Measurements from ENCODE around the gene CCDC70.
A peak's percentile ranks its signal among the peaks of the same experiment; 100 is the strongest.

The CCDC70 gene

DNA sequence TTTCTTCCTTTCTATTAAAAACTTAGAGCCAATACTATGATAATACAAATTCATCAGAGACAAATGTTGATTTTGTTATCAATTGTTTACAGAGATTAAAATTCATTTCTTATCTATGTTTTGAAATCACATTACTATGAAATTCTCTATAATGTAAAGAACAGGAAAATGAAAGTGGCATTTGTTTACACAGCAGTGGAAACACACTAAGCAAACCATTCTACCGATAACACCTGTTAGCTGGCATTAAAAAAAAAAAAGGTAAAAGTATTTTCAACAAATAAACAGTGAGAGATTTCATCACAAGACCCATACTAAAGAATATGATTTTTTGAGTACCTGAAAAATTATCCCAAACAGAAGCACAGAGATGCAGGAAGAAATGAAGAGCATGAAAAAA, 4.8 kb upstream of the CCDC70 start:
- H3K4me1 Mint-ChIP-seq = peaks cover 3% of the 10 kb centered on the region
- no peak for DNase-seq
- CTCF ChIA-PET = interaction anchor here (1.4 kb wide), 1 partner anchor 12 kb away, joined by 5 read pairs; the partner anchor contains the start of gene TMEM272
- H3K27me3 Mint-ChIP-seq = peaks cover 22% of the 10 kb centered on the region
- H3K36me3 Mint-ChIP-seq = no peaks in the 10 kb centered on the region
- H3K4me3 Mint-ChIP-seq = no peak overlapping the region
- peak overlapping the region; percentile 20 for H3K27ac Mint-ChIP-seq
- H3K9me3 Mint-ChIP-seq = no peaks in the 10 kb centered on the region

DNA sequence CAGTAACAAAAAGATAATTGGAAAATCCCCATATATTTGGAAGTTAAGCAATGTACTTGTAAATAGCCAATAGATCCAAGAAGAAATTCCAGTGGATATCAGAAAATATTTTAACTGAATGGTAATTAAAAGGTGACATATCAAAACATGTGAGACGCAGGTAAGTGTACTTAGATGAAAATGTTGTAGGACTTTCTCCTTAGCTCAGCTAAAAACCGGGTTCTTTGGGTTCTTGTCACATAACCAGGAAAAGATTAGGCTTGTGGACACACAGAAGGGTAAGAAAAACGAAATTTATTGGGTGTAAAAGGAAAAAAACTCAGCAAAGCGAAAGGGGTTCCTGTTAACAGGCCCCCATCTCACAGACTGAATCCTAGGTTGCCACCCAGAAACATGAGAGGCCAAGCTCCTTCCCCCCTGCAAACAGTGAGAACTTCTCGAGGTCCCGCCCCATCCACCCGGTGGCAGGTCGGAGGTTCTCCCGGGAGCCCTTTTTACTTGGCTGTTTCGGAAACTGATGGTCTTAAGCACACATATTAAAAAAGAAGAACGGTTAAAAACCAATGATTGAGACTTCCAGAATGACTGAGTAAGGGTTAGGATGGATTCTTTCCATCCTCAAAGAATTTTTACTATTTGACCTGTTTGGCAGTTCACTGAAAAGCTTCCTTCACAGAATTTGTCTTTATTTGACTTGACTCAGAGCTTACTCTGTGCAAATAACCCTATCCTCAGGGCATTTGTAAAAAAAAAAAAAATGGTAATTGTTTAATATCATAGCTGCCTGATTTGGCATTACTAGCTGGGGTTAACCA, 3.1 kb upstream of the CCDC70 start:
- H3K9me3 Mint-ChIP-seq = no peaks in the 10 kb centered on the region
- H3K27me3 Mint-ChIP-seq = peaks cover 31% of the 10 kb centered on the region
- H3K27ac Mint-ChIP-seq = no peak overlapping the region
- peaks cover 3% of the 10 kb centered on the region for H3K4me1 Mint-ChIP-seq
- CTCF ChIA-PET = interaction anchor here (0.9 to 1.4 kb wide), 2 partner anchors 9 to 14 kb away, joined by 4 to 5 read pairs; partner anchors contain the start of gene TMEM272
- DNase-seq = no peak
- no peak overlapping the region for H3K4me3 Mint-ChIP-seq
- H3K36me3 Mint-ChIP-seq = no peaks in the 10 kb centered on the region

DNA sequence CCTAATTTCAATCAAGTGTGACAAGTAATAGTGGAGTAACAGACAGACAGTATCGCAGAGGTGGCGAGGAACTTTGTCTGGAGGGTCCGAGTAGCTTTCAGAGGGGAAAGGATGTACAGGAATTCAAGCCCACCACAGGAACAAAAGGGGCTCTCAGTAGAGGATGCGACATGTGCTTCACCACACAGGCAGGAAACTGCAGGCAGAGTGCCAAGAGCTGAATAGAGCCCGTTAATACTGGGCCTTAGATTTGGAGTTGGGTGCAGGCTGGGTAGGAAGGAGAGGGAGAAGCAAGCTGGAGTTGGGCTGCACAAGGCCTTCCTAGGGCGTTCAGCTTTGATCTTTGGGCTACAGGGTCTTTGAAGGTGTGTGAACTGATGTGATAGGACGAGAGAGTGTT, 1.2 kb downstream of the CCDC70 start:
- peaks cover 33% of the 10 kb centered on the region for H3K27me3 Mint-ChIP-seq
- H3K27ac Mint-ChIP-seq = no peak overlapping the region
- no peaks in the 10 kb centered on the region for H3K36me3 Mint-ChIP-seq
- H3K4me3 Mint-ChIP-seq = no peak overlapping the region
- H3K4me1 Mint-ChIP-seq = peaks cover 3% of the 10 kb centered on the region
- CTCF ChIA-PET = interaction anchor here (1.1 to 2.5 kb wide), 5 partner anchors 10 to 61 kb away, joined by 3 to 12 read pairs (median 4); no protein-coding TSS in a partner anchor
- DNase-seq = no peak
- H3K9me3 Mint-ChIP-seq = no peaks in the 10 kb centered on the region

DNA sequence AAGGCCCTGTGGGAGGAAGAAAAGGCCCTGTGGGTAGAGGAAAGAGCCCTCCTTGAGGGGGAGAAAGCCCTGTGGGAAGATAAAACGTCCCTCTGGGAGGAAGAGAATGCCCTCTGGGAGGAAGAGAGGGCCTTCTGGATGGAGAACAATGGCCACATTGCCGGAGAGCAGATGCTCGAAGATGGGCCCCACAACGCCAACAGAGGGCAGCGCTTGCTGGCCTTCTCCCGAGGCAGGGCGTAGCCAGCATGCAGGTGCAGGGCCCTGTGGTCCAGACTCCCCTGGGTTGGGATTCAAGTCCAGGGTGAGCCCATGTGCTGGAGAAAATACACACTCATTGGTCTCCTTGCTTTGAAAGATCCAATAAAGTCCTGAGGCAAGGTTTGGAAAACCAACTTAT, 4.1 kb downstream of the CCDC70 start:
- Mint-ChIP-seq H3K27me3 (peaks cover 29% of the 10 kb centered on the region), H3K36me3 (no peaks in the 10 kb centered on the region), H3K4me3 (no peak overlapping the region), H3K9me3 (no peaks in the 10 kb centered on the region), H3K27ac (no peak overlapping the region), H3K4me1 (peaks cover 3% of the 10 kb centered on the region)
- DNase-seq = no peak
- CTCF ChIA-PET = no interaction called here

DNA sequence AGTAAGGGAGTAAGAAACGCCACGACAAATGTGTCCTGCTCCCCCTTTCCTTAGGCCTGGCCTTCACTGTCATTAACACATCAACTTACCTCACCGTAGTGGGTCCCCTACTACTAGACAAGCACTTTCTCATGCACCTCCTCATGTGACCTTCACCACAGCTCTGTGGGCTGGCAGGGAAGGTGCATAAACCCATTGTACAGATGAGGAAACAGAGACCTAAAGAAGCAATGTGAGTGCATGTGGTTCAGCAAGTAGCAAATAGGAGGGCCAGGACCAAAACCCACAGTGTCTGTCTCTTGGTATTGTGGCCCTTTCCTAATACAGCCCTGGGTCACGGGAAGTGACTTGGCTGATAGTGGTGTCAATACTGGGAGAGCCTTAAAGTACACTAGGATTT, 5.3 kb downstream of the CCDC70 start:
- DNase-seq = no peak
- H3K4me1 Mint-ChIP-seq = no peaks in the 10 kb centered on the region
- peaks cover 35% of the 10 kb centered on the region for H3K27me3 Mint-ChIP-seq
- no peaks in the 10 kb centered on the region for H3K36me3 Mint-ChIP-seq
- CTCF ChIA-PET = no interaction called here
- H3K4me3 Mint-ChIP-seq = no peak overlapping the region
- no peaks in the 10 kb centered on the region for H3K9me3 Mint-ChIP-seq
- H3K27ac Mint-ChIP-seq = no peak overlapping the region

DNA sequence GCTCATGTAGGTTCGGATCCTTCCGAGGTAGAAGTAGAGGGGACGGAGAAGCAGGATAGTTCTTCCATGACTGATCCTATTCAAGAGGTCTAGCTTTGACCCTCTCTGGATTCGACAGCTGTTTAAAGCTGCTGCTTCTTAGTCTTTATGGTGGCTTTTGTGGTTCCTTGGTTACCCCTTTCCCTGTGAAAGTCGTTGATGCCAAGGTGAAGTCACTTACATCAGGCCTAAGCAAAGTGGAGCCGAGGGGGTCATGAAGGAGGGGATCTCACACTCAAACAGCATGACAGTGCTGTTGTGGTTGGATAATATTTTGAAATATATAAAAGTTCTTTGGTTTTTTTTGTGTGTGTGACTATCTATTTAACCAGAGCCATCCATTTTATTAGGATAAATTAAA, 8.1 kb downstream of the CCDC70 start:
- Mint-ChIP-seq H3K4me1 (no peaks in the 10 kb centered on the region), H3K27ac (no peak overlapping the region), H3K27me3 (peaks cover 29% of the 10 kb centered on the region), H3K9me3 (no peaks in the 10 kb centered on the region), H3K36me3 (no peaks in the 10 kb centered on the region), H3K4me3 (no peak overlapping the region)
- CTCF ChIA-PET = no interaction called here
- no peak for DNase-seq

DNA sequence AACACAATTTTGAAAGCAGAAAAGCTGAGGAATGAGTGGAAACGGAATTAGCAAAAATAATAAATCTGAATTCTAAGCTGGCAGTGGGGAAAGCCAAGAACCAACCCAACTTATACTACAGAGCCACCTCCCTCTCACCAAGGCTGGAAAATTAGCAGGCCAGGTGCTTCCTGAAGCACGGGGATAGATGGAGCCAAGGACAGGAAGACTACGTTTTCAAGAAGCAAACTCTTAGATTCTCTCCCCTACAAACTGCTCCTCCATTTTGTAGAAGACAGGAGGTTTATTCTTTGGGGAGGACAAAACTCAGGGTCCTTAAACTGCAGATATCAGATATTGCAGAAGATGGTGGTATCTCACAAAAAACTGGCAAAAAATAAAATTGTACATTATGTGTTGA, 8.8 kb downstream of the CCDC70 start:
- Mint-ChIP-seq H3K4me1 (no peaks in the 10 kb centered on the region), H3K27me3 (peaks cover 25% of the 10 kb centered on the region), H3K9me3 (no peaks in the 10 kb centered on the region), H3K27ac (no peak overlapping the region), H3K4me3 (no peak overlapping the region), H3K36me3 (no peaks in the 10 kb centered on the region)
- DNase-seq = no peak
- CTCF ChIA-PET = interaction anchor here (1.4 kb wide), 1 partner anchor 25 kb away, joined by 4 read pairs; no protein-coding TSS in a partner anchor

DNA sequence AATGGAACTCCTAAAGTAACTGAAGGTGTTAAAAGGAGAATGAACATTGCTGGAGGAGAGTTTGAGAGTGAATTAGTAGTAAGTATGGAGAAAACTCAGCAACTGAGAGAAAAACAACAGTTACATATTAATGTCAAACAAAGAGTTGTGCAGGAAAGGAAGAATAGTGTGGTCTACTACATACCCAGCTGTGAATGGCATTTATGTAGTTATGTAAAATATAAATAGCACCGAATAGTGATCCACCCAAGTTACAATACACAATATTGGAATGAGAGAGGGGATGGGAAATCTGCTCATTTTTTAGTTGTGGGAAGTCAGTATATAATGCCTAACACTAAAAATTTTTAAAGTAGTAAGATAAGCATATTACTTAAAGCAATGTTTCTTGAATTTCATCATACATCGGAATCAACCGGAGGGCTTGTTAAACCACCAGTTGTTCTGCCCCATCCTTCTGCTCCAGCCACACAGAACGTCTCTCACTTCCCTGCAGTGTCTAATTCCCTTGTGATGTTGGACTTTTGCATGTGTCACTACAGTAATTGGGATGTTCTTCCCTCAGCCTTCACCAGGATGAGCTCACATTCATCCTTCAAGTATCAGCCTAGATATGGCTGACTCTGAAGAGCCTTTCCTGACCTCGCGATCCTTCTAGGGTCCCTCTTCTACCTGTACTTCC, 11.5 kb downstream of the CCDC70 start:
- CTCF ChIA-PET = no interaction called here
- Mint-ChIP-seq H3K27ac (no peak overlapping the region), H3K9me3 (no peaks in the 10 kb centered on the region), H3K27me3 (peaks cover 26% of the 10 kb centered on the region), H3K36me3 (no peaks in the 10 kb centered on the region), H3K4me1 (no peaks in the 10 kb centered on the region), H3K4me3 (no peak overlapping the region)
- DNase-seq = no peak

DNA sequence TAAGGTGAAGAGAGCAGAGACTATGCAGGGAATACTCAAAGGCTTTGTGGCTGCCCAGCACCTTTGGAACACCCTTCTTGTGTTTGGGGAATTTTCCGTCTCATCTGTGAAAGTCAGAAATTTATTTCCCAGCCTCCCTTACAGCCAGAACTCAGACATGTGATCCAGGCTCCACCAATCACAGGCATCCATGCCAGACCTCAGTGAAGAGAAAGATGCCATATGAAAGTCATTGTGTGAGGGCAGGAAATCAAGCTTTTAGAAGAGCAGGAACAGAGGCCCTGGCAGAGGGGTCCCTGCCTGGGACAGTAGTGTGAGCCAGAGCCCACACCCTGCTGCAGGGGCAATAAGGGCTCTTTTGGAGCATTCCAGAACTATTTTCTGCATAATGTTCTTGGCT, 12.1 kb downstream of the CCDC70 start:
- Mint-ChIP-seq H3K36me3 (no peaks in the 10 kb centered on the region), H3K27ac (no peak overlapping the region), H3K27me3 (peaks cover 26% of the 10 kb centered on the region), H3K9me3 (no peaks in the 10 kb centered on the region), H3K4me1 (no peaks in the 10 kb centered on the region), H3K4me3 (no peak overlapping the region)
- CTCF ChIA-PET = no interaction called here
- no peak for DNase-seq

DNA sequence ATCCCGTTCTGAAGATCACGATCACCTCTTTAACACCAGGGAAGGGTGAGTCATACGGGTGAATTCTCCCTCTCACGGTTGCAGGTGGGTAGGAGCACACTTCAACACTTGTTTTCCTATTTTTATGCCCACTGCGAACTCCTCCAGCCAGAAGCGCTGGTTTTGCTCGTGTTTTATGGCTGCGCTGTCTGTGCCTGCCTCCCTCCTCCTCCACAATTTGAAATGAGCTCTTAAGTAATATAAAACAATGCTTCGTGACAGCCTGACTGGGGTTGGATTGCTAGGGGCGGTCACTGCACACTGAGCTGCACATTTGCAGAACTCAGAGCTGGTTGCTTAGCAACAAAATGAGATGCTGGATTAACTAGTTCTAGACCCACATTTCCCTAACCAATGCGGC, 12.9 kb downstream of the CCDC70 start:
- DNase-seq = no peak
- Mint-ChIP-seq H3K27ac (no peak overlapping the region), H3K4me1 (no peaks in the 10 kb centered on the region), H3K9me3 (no peaks in the 10 kb centered on the region), H3K36me3 (no peaks in the 10 kb centered on the region), H3K27me3 (peaks cover 26% of the 10 kb centered on the region), H3K4me3 (no peak overlapping the region)
- CTCF ChIA-PET = no interaction called here

DNA sequence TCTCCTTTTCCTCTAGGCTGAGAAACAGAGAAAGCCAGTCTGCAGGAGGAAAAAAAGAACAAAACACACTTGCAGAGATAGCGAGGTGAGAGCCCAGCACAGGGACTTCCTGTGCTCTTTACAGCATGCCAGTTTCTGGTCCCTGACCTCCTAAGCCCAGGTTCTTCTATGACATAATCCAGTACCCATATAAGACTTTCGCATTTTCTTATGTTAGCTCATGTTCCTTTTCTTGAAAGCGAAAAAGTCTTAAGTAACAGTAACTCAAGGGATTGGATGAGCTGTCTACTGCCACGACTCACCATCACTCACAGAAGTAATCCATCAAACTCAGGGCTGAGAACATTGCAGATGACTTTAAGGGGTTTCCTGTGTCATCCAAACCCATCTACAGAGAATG, 17.4 kb downstream of the CCDC70 start:
- Mint-ChIP-seq H3K4me1 (no peaks in the 10 kb centered on the region), H3K9me3 (peaks cover 5% of the 10 kb centered on the region)

DNA sequence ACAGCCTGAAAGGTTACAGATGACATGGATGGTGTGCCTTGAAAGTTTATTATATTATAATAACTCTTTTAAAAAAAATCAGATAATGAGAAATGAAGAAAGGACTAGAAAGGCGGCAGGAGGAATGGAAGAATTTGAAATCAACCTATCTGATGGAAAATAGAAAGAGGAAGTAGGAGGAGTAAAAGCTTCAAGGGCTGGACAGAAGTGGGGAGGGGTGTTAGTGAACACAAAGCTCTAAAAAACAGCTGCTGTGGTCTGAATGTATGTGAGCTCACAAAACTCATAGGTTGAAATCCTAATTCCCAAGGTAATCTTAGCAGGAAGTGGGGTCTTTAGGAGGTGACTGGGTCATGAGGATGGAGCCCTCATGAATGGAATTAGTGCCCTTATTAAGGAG, 19.5 kb downstream of the CCDC70 start:
- peaks cover 11% of the 10 kb centered on the region for H3K27me3 Mint-ChIP-seq
- H3K36me3 Mint-ChIP-seq = no peaks in the 10 kb centered on the region
- peaks cover 5% of the 10 kb centered on the region for H3K9me3 Mint-ChIP-seq
- no peak overlapping the region for H3K4me3 Mint-ChIP-seq
- CTCF ChIA-PET = interaction anchor here (1.0 kb wide), 1 partner anchor 66 kb away, joined by 3 read pairs; no protein-coding TSS in a partner anchor
- H3K4me1 Mint-ChIP-seq = no peaks in the 10 kb centered on the region
- H3K27ac Mint-ChIP-seq = no peak overlapping the region
- DNase-seq = no peak

More for the DNA sequence above, 17.4 kb downstream of the CCDC70 start:
- Mint-ChIP-seq H3K36me3 (no peaks in the 10 kb centered on the region), H3K4me3 (no peak overlapping the region), H3K27me3 (peaks cover 18% of the 10 kb centered on the region), H3K27ac (no peak overlapping the region)
- DNase-seq = no peak
- CTCF ChIA-PET = no interaction called here

DNA sequence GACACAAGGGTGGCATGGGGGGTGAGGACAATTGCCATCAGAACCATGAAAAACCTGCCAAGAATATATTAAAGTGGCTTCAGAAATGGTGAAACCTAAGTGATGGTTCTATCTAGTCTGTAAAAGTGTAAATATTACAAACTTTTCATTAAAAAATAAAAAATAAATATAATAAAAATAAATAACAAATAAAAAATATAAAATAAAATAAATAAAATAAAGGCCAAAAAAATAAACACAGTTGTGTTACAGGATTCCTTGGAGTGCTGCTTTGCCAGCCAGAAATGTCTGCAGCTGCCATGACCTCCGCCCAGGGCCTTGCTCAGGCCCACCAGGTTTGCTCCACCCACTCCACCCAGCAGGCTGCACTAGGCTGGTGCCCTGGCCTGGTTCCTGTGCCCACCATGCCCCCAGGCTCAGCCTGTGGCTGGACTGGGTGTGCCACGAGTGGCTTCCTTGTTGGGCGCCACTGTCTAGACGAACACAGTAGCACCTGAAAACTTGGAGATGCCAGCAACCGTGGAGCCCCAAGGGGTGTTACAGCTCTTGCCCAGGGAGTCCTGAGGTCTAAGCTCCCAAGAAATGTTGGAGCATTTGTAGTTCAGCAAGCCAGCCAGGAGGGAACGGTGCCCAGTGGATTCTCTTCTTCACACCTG, 20.9 kb downstream of the CCDC70 start:
- no peak overlapping the region for H3K4me3 Mint-ChIP-seq
- no peak overlapping the region for H3K27ac Mint-ChIP-seq
- H3K4me1 Mint-ChIP-seq = no peaks in the 10 kb centered on the region
- CTCF ChIA-PET = no interaction called here
- H3K9me3 Mint-ChIP-seq = peaks cover 5% of the 10 kb centered on the region
- peaks cover 7% of the 10 kb centered on the region for H3K27me3 Mint-ChIP-seq
- no peak for DNase-seq
- no peaks in the 10 kb centered on the region for H3K36me3 Mint-ChIP-seq

DNA sequence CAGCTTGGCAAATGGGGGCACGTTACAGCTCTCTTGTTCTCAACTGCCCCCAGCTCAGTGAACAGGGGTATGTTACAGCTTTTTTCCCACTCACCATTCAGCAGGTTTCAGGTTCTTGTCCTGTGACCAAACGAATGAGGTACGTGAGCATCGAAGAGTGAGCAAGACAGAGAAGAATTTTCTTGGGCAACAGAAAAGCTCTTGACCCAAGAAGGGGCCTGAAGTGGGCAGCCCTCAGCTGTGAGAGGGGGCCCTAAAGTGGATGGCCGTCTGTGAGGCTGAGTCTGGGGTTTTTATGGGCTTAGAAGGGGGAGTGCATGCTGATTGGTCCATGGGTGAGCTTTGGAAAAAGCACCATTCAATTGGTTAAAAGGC, 21.4 kb downstream of the CCDC70 start:
- DNase-seq = no peak
- Mint-ChIP-seq H3K36me3 (no peaks in the 10 kb centered on the region), H3K4me1 (no peaks in the 10 kb centered on the region), H3K27ac (no peak overlapping the region), H3K4me3 (no peak overlapping the region), H3K9me3 (peaks cover 5% of the 10 kb centered on the region), H3K27me3 (peaks cover 7% of the 10 kb centered on the region)
- CTCF ChIA-PET = no interaction called here

All from activated naive CD4-positive, alpha-beta T cell treated with anti-CD3 and anti-CD28 coated beads, Interleukin-2, amount 10 ng/mL, durations not matched to agents 7 days and 5 days (primary cell).